Mammary epithelial cell (primary cell): ENCODE data around the gene SEMA4C.

Source experiments
- EZH2 ChIP-seq: IDR thresholded peaks from 2 replicates; pipeline ENCODE4 v1.6.1; 2012; ENCODE audit warnings: low read length, inconsistent platforms, borderline replicate concordance
- TF ChIP-seq, protein P1 (sequence below), 2 donors: IDR thresholded peaks in 1 of 2; conservative IDR thresholded peaks in 1 of 2; 2 replicates each; pipeline ENCODE4 v1.5.1; 2011 to 2012; ENCODE audit warnings: inconsistent platforms in 2 of 2, low read length in 2 of 2, mild to moderate bottlenecking in 2 of 2, control low read depth in 1 of 2, low read depth in 1 of 2; ENCODE audit not compliant: insufficient read depth in 1 of 2; ENCODE audit errors: extremely low read depth in 1 of 2

DNA sequence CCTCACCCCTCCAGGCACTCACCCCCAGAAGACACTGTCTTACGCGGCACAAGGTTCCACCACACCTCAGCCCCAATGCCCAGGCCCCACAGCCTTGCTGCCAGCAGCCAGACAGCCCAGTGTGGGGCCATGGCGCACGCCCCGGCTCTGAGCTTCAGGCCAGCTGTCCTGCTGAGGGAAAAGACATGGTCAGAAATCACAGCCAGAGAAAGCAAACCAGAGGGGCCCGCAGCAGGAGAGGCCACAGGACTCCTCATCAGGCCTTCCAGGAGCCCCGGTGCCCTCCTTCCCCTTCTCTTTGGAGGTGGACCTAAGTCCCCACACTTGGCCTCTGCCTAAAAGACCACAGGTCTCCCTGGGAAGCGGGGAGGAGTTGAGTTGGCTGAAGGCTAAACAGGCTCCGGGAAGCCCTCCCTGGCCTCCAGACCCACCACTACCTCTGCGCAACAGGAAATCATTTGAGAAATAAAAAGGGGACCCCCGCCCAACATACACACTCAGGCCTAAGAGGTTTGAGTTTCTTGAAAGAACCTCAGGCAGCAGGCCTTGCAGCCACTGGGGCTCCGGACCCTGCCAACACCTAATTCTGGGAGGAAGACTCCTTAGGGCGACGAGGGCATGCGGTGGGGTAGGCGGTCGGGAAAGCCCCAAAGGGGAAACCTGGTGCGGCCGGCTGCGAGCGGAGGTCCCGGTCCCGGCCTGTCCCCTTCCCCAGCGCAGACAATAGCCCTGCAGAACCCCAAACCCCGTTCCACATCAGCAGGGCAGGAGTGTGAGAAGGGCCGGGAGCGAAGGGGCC, 1.9 kb downstream of the SEMA4C start:
- TF ChIP-seq, protein P1, sequence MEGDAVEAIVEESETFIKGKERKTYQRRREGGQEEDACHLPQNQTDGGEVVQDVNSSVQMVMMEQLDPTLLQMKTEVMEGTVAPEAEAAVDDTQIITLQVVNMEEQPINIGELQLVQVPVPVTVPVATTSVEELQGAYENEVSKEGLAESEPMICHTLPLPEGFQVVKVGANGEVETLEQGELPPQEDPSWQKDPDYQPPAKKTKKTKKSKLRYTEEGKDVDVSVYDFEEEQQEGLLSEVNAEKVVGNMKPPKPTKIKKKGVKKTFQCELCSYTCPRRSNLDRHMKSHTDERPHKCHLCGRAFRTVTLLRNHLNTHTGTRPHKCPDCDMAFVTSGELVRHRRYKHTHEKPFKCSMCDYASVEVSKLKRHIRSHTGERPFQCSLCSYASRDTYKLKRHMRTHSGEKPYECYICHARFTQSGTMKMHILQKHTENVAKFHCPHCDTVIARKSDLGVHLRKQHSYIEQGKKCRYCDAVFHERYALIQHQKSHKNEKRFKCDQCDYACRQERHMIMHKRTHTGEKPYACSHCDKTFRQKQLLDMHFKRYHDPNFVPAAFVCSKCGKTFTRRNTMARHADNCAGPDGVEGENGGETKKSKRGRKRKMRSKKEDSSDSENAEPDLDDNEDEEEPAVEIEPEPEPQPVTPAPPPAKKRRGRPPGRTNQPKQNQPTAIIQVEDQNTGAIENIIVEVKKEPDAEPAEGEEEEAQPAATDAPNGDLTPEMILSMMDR (conservative IDR thresholded peaks at IDR 0.05 in 1 of 2, IDR thresholded peaks at IDR 0.05 in 1 of 2; ENCODE audit: extremely low read depth in 1 of 2, insufficient read depth in 1 of 2, low read depth in 1 of 2, low read length in 2 of 2) = no peak
- no peak for TF ChIP-seq EZH2
